Endothelial cell of umbilical vein (primary cell): Measurements from ENCODE around the gene ARHGEF28. TPM values are rescaled to one million over a fixed set of nuclear protein-coding genes. Genes with fewer than 3 reads are reported as not detected.

Experiments used
- BruUV-seq: library from RNA; stranded (reverse); fragments of 400-500 nt; replicated peaks from 2 replicates; lab custom pipeline; 2021; lab: Mats Ljungman, UMichigan
- CTCF ChIA-PET: fragments of 300-600, 350-600 bp; sonication (Branson Sonifier 250); formaldehyde crosslinking; loops from one replicate; lab custom pipeline; 2021; ENCODE audit warnings: antibody characterized with exemption, inconsistent platforms; lab: Charles Lee
- POLR2A ChIA-PET: fragments of 300-600, 350-600 bp; sonication (Branson Sonifier 250); formaldehyde crosslinking; loops from one replicate; lab custom pipeline; 2021; ENCODE audit warnings: antibody characterized with exemption, inconsistent platforms; lab: Charles Lee
- DNase-seq: peaks from one replicate; pipeline ENCODE4 v3.0.0-alpha.2; 2011; ENCODE audit warnings: low read depth, low spot score
- FAIRE-seq: peaks from 2 replicates; lab custom pipeline; 2011; peaks lifted over from hg19 to GRCh38; lab: Jason Lieb, UNC
- H2AFZ ChIP-seq: 2 replicates; pipeline ENCODE4 v1.6.0; 2012; ENCODE audit warnings: low read depth, low read length, control low read depth, inconsistent platforms
- H3K27ac ChIP-seq: 2 replicates; pipeline ENCODE4 v1.5.1; 2011; ENCODE audit warnings: low read depth, mild to moderate bottlenecking, control low read depth, low read length, moderate library complexity; ENCODE audit not compliant: insufficient read depth
- H3K27me3 ChIP-seq, 2 experiments: 2 replicates each; pipeline versions ENCODE4 v1.6.0 to v1.6.1; 2011; ENCODE audit warnings: low read length in 2 of 2, mixed read lengths in 1 of 2; ENCODE audit not compliant: control insufficient read depth in 2 of 2, insufficient read depth in 2 of 2
- H3K36me3 ChIP-seq, 2 experiments: 2 replicates in 1 of 2; 3 replicates in 1 of 2; pipeline ENCODE4 v1.5.1; 2011; ENCODE audit warnings: low read length in 2 of 2, mild to moderate bottlenecking in 1 of 2, moderate library complexity in 1 of 2; ENCODE audit not compliant: control insufficient read depth in 2 of 2, insufficient read depth in 2 of 2; ENCODE audit errors: extremely low read depth in 1 of 2
- H3K4me1 ChIP-seq: 3 replicates; pipeline ENCODE4 v1.5.1; 2011; ENCODE audit warnings: mild to moderate bottlenecking, low read length; ENCODE audit not compliant: control insufficient read depth, insufficient read depth; ENCODE audit errors: extremely low read depth
- H3K4me2 ChIP-seq: 2 replicates; pipeline ENCODE4 v1.6.1; 2011; ENCODE audit warnings: low read length, control low read depth, mixed read lengths; ENCODE audit not compliant: insufficient read depth
- H3K4me3 ChIP-seq, 3 experiments: fragments of 200-600 bp in 1 of 3; sonication (generic), shearing (Covaris generic) in 1 of 3; replicated peaks in 1 of 3; 2 replicates each; pipeline ENCODE4 v1.5.1; 2011 to 2016; ENCODE audit warnings: control low read depth in 3 of 3, low read length in 3 of 3, mild to moderate bottlenecking in 2 of 3, inconsistent platforms in 1 of 3, low read depth in 1 of 3, moderate library complexity in 1 of 3; ENCODE audit not compliant: insufficient read depth in 1 of 3
- H3K79me2 ChIP-seq: 2 replicates; pipeline ENCODE4 v1.6.0; 2012; ENCODE audit warnings: low read length, inconsistent platforms; ENCODE audit not compliant: control insufficient read depth, insufficient read depth
- H3K9ac ChIP-seq: replicated peaks from 2 replicates; pipeline ENCODE3; 2011; ENCODE audit warnings: low read length, control low read depth; ENCODE audit not compliant: insufficient read depth; ENCODE audit errors: extremely low read depth
- H3K9me1 ChIP-seq: replicated peaks from 3 replicates; pipeline ENCODE4 v1.6.0; 2011; ENCODE audit warnings: mild to moderate bottlenecking, low read length; ENCODE audit not compliant: control insufficient read depth, insufficient read depth; ENCODE audit errors: extremely low read depth
- H3K9me3 ChIP-seq: replicated peaks from 2 replicates; pipeline ENCODE4 v1.5.1; 2012; ENCODE audit warnings: low read length, inconsistent platforms; ENCODE audit not compliant: control insufficient read depth, insufficient read depth
- H4K20me1 ChIP-seq: replicated peaks from 2 replicates; pipeline ENCODE3; 2011; ENCODE audit warnings: mild to moderate bottlenecking, low read length; ENCODE audit not compliant: control insufficient read depth, insufficient read depth; ENCODE audit errors: extremely low read depth
- CTCF ChIP-seq, 2 donors: IDR thresholded peaks; 1 replicate in 1 of 2; 2 replicates in 1 of 2; pipeline ENCODE4 v1.5.1; 2011; ENCODE audit warnings: low read length in 2 of 2, mild to moderate bottlenecking in 2 of 2, moderate library complexity in 2 of 2, control low read depth in 1 of 2, inconsistent platforms in 1 of 2, low read depth in 1 of 2; ENCODE audit not compliant: insufficient read depth in 1 of 2; ENCODE audit errors: extremely low read depth in 1 of 2
- EZH2 ChIP-seq: IDR thresholded peaks from 2 replicates; pipeline ENCODE4 v1.6.1; 2012; ENCODE audit warnings: borderline replicate concordance, low read depth, mild to moderate bottlenecking, moderate library complexity, low read length, inconsistent platforms; ENCODE audit not compliant: severe bottlenecking
- FOS ChIP-seq: IDR thresholded peaks from 2 replicates; pipeline ENCODE4 v1.6.1; 2011; ENCODE audit warnings: mild to moderate bottlenecking, low read length, moderate library complexity, borderline replicate concordance; ENCODE audit not compliant: insufficient read depth
- GATA2 ChIP-seq: IDR thresholded peaks from 2 replicates; pipeline ENCODE4 v1.7.0; 2011; ENCODE audit warnings: low read depth, mild to moderate bottlenecking, moderate library complexity, mixed read lengths, low read length; ENCODE audit not compliant: insufficient read length, insufficient read depth
- JUN ChIP-seq: IDR thresholded peaks from 2 replicates; pipeline ENCODE4 v1.6.1; 2011; ENCODE audit warnings: borderline replicate concordance, low read depth; ENCODE audit not compliant: insufficient read length, insufficient read depth
- MAX ChIP-seq: IDR thresholded peaks from 2 replicates; pipeline ENCODE4 v1.6.1; 2011; ENCODE audit not compliant: insufficient read depth, insufficient read length
- MYC ChIP-seq: IDR thresholded peaks from one replicate; pipeline ENCODE4 v1.6.1; 2011; ENCODE audit warnings: mild to moderate bottlenecking, low read depth, low read length
- POLR2A ChIP-seq: IDR thresholded peaks from 2 replicates; pipeline ENCODE4 v1.6.1; 2012; ENCODE audit warnings: low read depth, mild to moderate bottlenecking, control low read depth, low read length
- POLR2AphosphoS5 ChIP-seq: IDR thresholded peaks from 2 replicates; pipeline ENCODE4 v1.6.1; 2012; ENCODE audit warnings: low read depth, mild to moderate bottlenecking, control low read depth, low read length, moderate library complexity; ENCODE audit not compliant: insufficient read depth
- dilution Hi-C: fragments of 300-500 bp; cut with MboI; formaldehyde crosslinking; loops from one replicate; pipeline ENCODE4 v1.15.0; 2019; ENCODE audit warnings: low sequenced_read_pairs; ENCODE audit not compliant: extremely low pct_ligation_motif_present
- intact Hi-C: fragments of 100-400 bp; cut with micrococcal nuclease; formaldehyde crosslinking; loops from one replicate; pipeline ENCODE4 v1.10.0; 2022
- polyA plus RNA-seq, 4 experiments: library from polyadenylated mRNA; depleted of rRNA in 3 of 4; stranded (reverse) in 3 of 4; unstranded in 1 of 4; fragments of >200 nt; gene quantifications; 2 replicates each; pipeline versions ENCODE4 v1.2.1 to v1.2.3, GENCODE V29; 2011 to 2012; ENCODE audit warnings: missing spikeins in 1 of 4
- total RNA-seq: library from RNA; stranded (reverse); gene quantifications from 2 replicates; pipeline ENCODE4 v1.2.3, GENCODE V29; 2021

Gene ARHGEF28
- total and polyA plus RNA-seq, 2 donors (not counting 3 experiments of a cell fraction or from before 2014, with no cell fraction given): 29.5 to 108 TPM

- H3K4me1 ChIP-seq: no peaks in the 10 kb centered on the region
- POLR2A ChIA-PET: no interaction called here
Observed at GRCh38 chr5:73894860-73895259, 268.9 kb downstream of the ARHGEF28 start.

More at GRCh38 chr5:73894860-73895259, 268.9 kb downstream of the ARHGEF28 start:
- no peak overlapping the region for H2AFZ ChIP-seq
- TF ChIP-seq POLR2A (no peak), FOS (no peak), MAX (no peak), JUN (no peak), GATA2 (no peak), EZH2 (no peak), POLR2AphosphoS5 (no peak), CTCF (IDR thresholded peaks at IDR 0.05; ENCODE audit: extremely low read depth in 1 of 2, insufficient read depth in 1 of 2, low read depth in 1 of 2, low read length in 2 of 2) (no peak), MYC (no peak)
- H3K9me1 ChIP-seq: no peaks in the 10 kb centered on the region
- no TSS peak for BruUV-seq
- CTCF ChIA-PET: no interaction called here
- H3K4me3 ChIP-seq: no peak overlapping the region
- no peaks in the 10 kb centered on the region for H3K79me2 ChIP-seq
- H3K27me3 ChIP-seq: no peaks in the 10 kb centered on the region
- no peak overlapping the region for H3K27ac ChIP-seq
- peaks cover 22 to 60% of the 10 kb centered on the region in 2 experiments for H3K36me3 ChIP-seq
- dilution Hi-C loops (no loop called here), intact Hi-C loops (no loop called here)
- H4K20me1 ChIP-seq: no peaks in the 10 kb centered on the region
- no peak overlapping the region for H3K9ac ChIP-seq
- H3K9me3 ChIP-seq: no peaks in the 10 kb centered on the region
- no peak overlapping the region for H3K4me2 ChIP-seq
- DNase-seq (no peak), FAIRE-seq (no peak)
